Measurements from ENCODE around the gene ARHGAP40.

Gene ARHGAP40

GRCh38 chr20:38573413-38573812, 28.2 kb upstream of the ARHGAP40 start:
- H3K23ac ChIP-seq (ENCODE audit: low read length): no peak overlapping the region
- H3K56ac ChIP-seq (ENCODE audit: low read length): no peak overlapping the region
- H3K18ac ChIP-seq (ENCODE audit: low read length): peak overlapping the region; percentile 80
- no peaks in the 10 kb centered on the region for H3K79me2 ChIP-seq (ENCODE audit: control insufficient read depth, insufficient read depth, low read length)
- no peak overlapping the region for H3K9ac ChIP-seq (ENCODE audit: low read length)
- H3K27me3 ChIP-seq (ENCODE audit: insufficient read depth, low read length, poor library complexity): no peaks in the 10 kb centered on the region
- no peak overlapping the region for H3K27ac ChIP-seq (ENCODE audit: low read depth, low read length)
- H3K79me1 ChIP-seq (ENCODE audit: low read length): no peaks in the 10 kb centered on the region
- no peaks in the 10 kb centered on the region for H3K4me1 ChIP-seq (ENCODE audit: control insufficient read depth, low read depth, low read length)
- H2BK5ac ChIP-seq (ENCODE audit: low read length): no peak overlapping the region
- H2AK5ac ChIP-seq (ENCODE audit: low read length): no peak overlapping the region
- no peak overlapping the region for H2BK120ac ChIP-seq (ENCODE audit: low read depth, low read length)
- H4K5ac ChIP-seq (ENCODE audit: low read length): no peak overlapping the region
- H3K4me3 ChIP-seq (ENCODE audit: low read length): no peak overlapping the region
- no peak overlapping the region for H4K8ac ChIP-seq (ENCODE audit: low read depth, low read length)
- no peak overlapping the region for H2BK15ac ChIP-seq (replicated peaks; ENCODE audit: low read depth)
- H3K4ac ChIP-seq (ENCODE audit: low read depth, low read length): no peak overlapping the region
- no peaks in the 10 kb centered on the region for H3K36me3 ChIP-seq (ENCODE audit: control insufficient read depth, insufficient read depth, low read length)
- H3K4me2 ChIP-seq (ENCODE audit: low read length): no peak overlapping the region
- no CpG with 5 or more reads among the region's 7 CpGs for WGBS (ENCODE audit: extremely low coverage, insufficient coverage, low lambda C conversion rate)
- DNase-seq: no peak

GRCh38 chr20:38579219-38579910, 22.2 kb upstream of the ARHGAP40 start:
- Histone ChIP-seq H3K79me2 (ENCODE audit: control insufficient read depth, insufficient read depth, low read length) (no peaks in the 10 kb centered on the region), H3K18ac (ENCODE audit: low read length) (peak overlapping the region; percentile 13), H3K4me1 (ENCODE audit: control insufficient read depth, low read depth, low read length) (peaks cover 4% of the 10 kb centered on the region), H2AK5ac (ENCODE audit: low read length) (no peak overlapping the region), H3K27ac (ENCODE audit: low read depth, low read length) (no peak overlapping the region), H2BK15ac (replicated peaks; ENCODE audit: low read depth) (no peak overlapping the region), H3K36me3 (ENCODE audit: control insufficient read depth, insufficient read depth, low read length) (no peaks in the 10 kb centered on the region), H2BK5ac (ENCODE audit: low read length) (no peak overlapping the region), H3K4ac (ENCODE audit: low read depth, low read length) (no peak overlapping the region), H3K79me1 (ENCODE audit: low read length) (no peaks in the 10 kb centered on the region), H3K4me3 (ENCODE audit: low read length) (no peak overlapping the region), H2BK120ac (ENCODE audit: low read depth, low read length) (no peak overlapping the region), H4K5ac (ENCODE audit: low read length) (no peak overlapping the region), H3K9ac (ENCODE audit: low read length) (no peak overlapping the region), H3K27me3 (ENCODE audit: insufficient read depth, low read length, poor library complexity) (no peaks in the 10 kb centered on the region), H3K4me2 (ENCODE audit: low read length) (no peak overlapping the region), H3K56ac (ENCODE audit: low read length) (no peak overlapping the region), H3K23ac (ENCODE audit: low read length) (no peak overlapping the region), H4K8ac (ENCODE audit: low read depth, low read length) (no peak overlapping the region)
- DNase-seq: no peak
- WGBS (ENCODE audit: extremely low coverage, insufficient coverage, low lambda C conversion rate): no CpG with 5 or more reads among the region's 7 CpGs

- no CpG with 5 or more reads among the region's 4 CpGs for WGBS (ENCODE audit: extremely low coverage, insufficient coverage, low lambda C conversion rate)
- H3K56ac ChIP-seq (ENCODE audit: low read length): no peak overlapping the region
- no peak overlapping the region for H4K5ac ChIP-seq (ENCODE audit: low read length)
- H2BK5ac ChIP-seq (ENCODE audit: low read length): no peak overlapping the region
- no peak overlapping the region for H3K23ac ChIP-seq (ENCODE audit: low read length)
- no peak overlapping the region for H3K9ac ChIP-seq (ENCODE audit: low read length)
- no peak overlapping the region for H3K4me2 ChIP-seq (ENCODE audit: low read length)
- H3K36me3 ChIP-seq (ENCODE audit: control insufficient read depth, insufficient read depth, low read length): no peaks in the 10 kb centered on the region
- no peaks in the 10 kb centered on the region for H3K79me2 ChIP-seq (ENCODE audit: control insufficient read depth, insufficient read depth, low read length)
- DNase-seq: no peak
- H3K4me1 ChIP-seq (ENCODE audit: control insufficient read depth, low read depth, low read length): peaks cover 4% of the 10 kb centered on the region
- no peaks in the 10 kb centered on the region for H3K79me1 ChIP-seq (ENCODE audit: low read length)
- no peak overlapping the region for H4K8ac ChIP-seq (ENCODE audit: low read depth, low read length)
- H2BK120ac ChIP-seq (ENCODE audit: low read depth, low read length): no peak overlapping the region
- no peak overlapping the region for H2BK15ac ChIP-seq (replicated peaks; ENCODE audit: low read depth)
- H3K18ac ChIP-seq (ENCODE audit: low read length): no peak overlapping the region
- no peak overlapping the region for H3K4ac ChIP-seq (ENCODE audit: low read depth, low read length)
- no peak overlapping the region for H3K4me3 ChIP-seq (ENCODE audit: low read length)
- no peak overlapping the region for H3K27ac ChIP-seq (ENCODE audit: low read depth, low read length)
- no peak overlapping the region for H2AK5ac ChIP-seq (ENCODE audit: low read length)
- H3K27me3 ChIP-seq (ENCODE audit: insufficient read depth, low read length, poor library complexity): no peaks in the 10 kb centered on the region
Observed at GRCh38 chr20:38579921-38580320, 21.7 kb upstream of the ARHGAP40 start.

GRCh38 chr20:38581013-38581412, 20.6 kb upstream of the ARHGAP40 start, which contains the start of gene ADIG:
Gene ADIG (plus strand): TSS chr20:38581197. CDS start chr20:38581251, 54 bp downstream.
- H3K36me3 ChIP-seq (ENCODE audit: control insufficient read depth, insufficient read depth, low read length): no peaks in the 10 kb centered on the region
- DNase-seq: no peak
- H3K4me3 ChIP-seq (ENCODE audit: low read length): no peak within 1 kb of the TSS
- H3K4ac ChIP-seq (ENCODE audit: low read depth, low read length): no peak within 1 kb of the TSS
- H3K56ac ChIP-seq (ENCODE audit: low read length): peak within 1 kb of the TSS; percentile 46
- H3K79me2 ChIP-seq (ENCODE audit: control insufficient read depth, insufficient read depth, low read length): no peaks in the 10 kb centered on the region
- H3K4me2 ChIP-seq (ENCODE audit: low read length): no peak within 1 kb of the TSS
- H4K5ac ChIP-seq (ENCODE audit: low read length): no peak within 1 kb of the TSS
- H3K4me1 ChIP-seq (ENCODE audit: control insufficient read depth, low read depth, low read length): peaks cover 4% of the 10 kb centered on the region
- H3K27ac ChIP-seq (ENCODE audit: low read depth, low read length): no peak within 1 kb of the TSS
- no peak within 1 kb of the TSS for H3K23ac ChIP-seq (ENCODE audit: low read length)
- no CpG with 5 or more reads among the region's 5 CpGs for WGBS (ENCODE audit: extremely low coverage, insufficient coverage, low lambda C conversion rate)
- no peak within 1 kb of the TSS for H2BK120ac ChIP-seq (ENCODE audit: low read depth, low read length)
- H3K79me1 ChIP-seq (ENCODE audit: low read length): no peaks in the 10 kb centered on the region
- no peak within 1 kb of the TSS for H2BK5ac ChIP-seq (ENCODE audit: low read length)
- H2BK15ac ChIP-seq (replicated peaks; ENCODE audit: low read depth): no peak within 1 kb of the TSS
- H3K27me3 ChIP-seq (ENCODE audit: insufficient read depth, low read length, poor library complexity): no peaks in the 10 kb centered on the region
- no peak within 1 kb of the TSS for H4K8ac ChIP-seq (ENCODE audit: low read depth, low read length)
- peak within 1 kb of the TSS; percentile 81 for H2AK5ac ChIP-seq (ENCODE audit: low read length)
- no peak within 1 kb of the TSS for H3K9ac ChIP-seq (ENCODE audit: low read length)
- H3K18ac ChIP-seq (ENCODE audit: low read length): peak within 1 kb of the TSS; percentile 1

- no peaks in the 10 kb centered on the region for H3K79me2 ChIP-seq (ENCODE audit: control insufficient read depth, insufficient read depth, low read length)
- no peak overlapping the region for H3K4me3 ChIP-seq (ENCODE audit: low read length)
- no peaks in the 10 kb centered on the region for H3K27me3 ChIP-seq (ENCODE audit: insufficient read depth, low read length, poor library complexity)
- no peak overlapping the region for H3K18ac ChIP-seq (ENCODE audit: low read length)
- H2AK5ac ChIP-seq (ENCODE audit: low read length): peak overlapping the region; percentile 43
- H3K4me1 ChIP-seq (ENCODE audit: control insufficient read depth, low read depth, low read length): peaks cover 4% of the 10 kb centered on the region
- WGBS (ENCODE audit: extremely low coverage, insufficient coverage, low lambda C conversion rate): no CpG with 5 or more reads among the region's 4 CpGs
- no peak for DNase-seq
- no peak overlapping the region for H3K4ac ChIP-seq (ENCODE audit: low read depth, low read length)
- peak overlapping the region; percentile 46 for H3K56ac ChIP-seq (ENCODE audit: low read length)
- H3K9ac ChIP-seq (ENCODE audit: low read length): no peak overlapping the region
- H3K79me1 ChIP-seq (ENCODE audit: low read length): no peaks in the 10 kb centered on the region
- H3K4me2 ChIP-seq (ENCODE audit: low read length): no peak overlapping the region
- H4K8ac ChIP-seq (ENCODE audit: low read depth, low read length): no peak overlapping the region
- no peak overlapping the region for H2BK15ac ChIP-seq (replicated peaks; ENCODE audit: low read depth)
- H2BK5ac ChIP-seq (ENCODE audit: low read length): no peak overlapping the region
- no peak overlapping the region for H3K23ac ChIP-seq (ENCODE audit: low read length)
- H2BK120ac ChIP-seq (ENCODE audit: low read depth, low read length): no peak overlapping the region
- no peaks in the 10 kb centered on the region for H3K36me3 ChIP-seq (ENCODE audit: control insufficient read depth, insufficient read depth, low read length)
- H4K5ac ChIP-seq (ENCODE audit: low read length): no peak overlapping the region
- H3K27ac ChIP-seq (ENCODE audit: low read depth, low read length): no peak overlapping the region
Observed at GRCh38 chr20:38581830-38582358, 19.7 kb upstream of the ARHGAP40 start.
